HepG2 (cell line): ENCODE results near the gene DNAAF8. TPM values are rescaled to one million over a fixed set of nuclear protein-coding genes. Genes with fewer than 3 reads are reported as not detected.
A peak's percentile ranks its signal among the peaks of the same experiment; 100 is the strongest.

Experiments used
- ATAC-seq: fragments of 200-7000 bp; cut with Tn5 transposase; 3 replicates; pipeline ENCODE4 v1.9.1; 2020; ENCODE audit warnings: mild to moderate bottlenecking, moderate library complexity
- BruUV-seq: library from RNA; stranded (reverse); fragments of 400-500 nt; replicated peaks from 2 replicates; lab custom pipeline; 2021; lab: Mats Ljungman, UMichigan
- CTCF ChIA-PET: fragments of 300-600 bp; formaldehyde crosslinking; extraction: SDS; loops from one replicate; lab custom pipeline; 2021; ENCODE audit warnings: low total read pairs, inconsistent platforms, low intra/inter-chr PET ratio; lab: Yijun Ruan, JAX
- POLR2A ChIA-PET: fragments of 350-600 bp; sonication (Branson Sonifier 250); formaldehyde crosslinking; loops from one replicate; lab custom pipeline; 2020; ENCODE audit warnings: antibody characterized with exemption, inconsistent platforms; lab: Yijun Ruan, JAX
- DNase-seq: peaks from one replicate; pipeline ENCODE4 v3.0.0-alpha.2; 2015; ENCODE audit warnings: low spot score
- FAIRE-seq: peaks from 3 replicates; lab custom pipeline; 2011; peaks lifted over from hg19 to GRCh38; lab: Jason Lieb, UNC
- H2AFZ ChIP-seq: one replicate; pipeline ENCODE4 v1.6.1; 2011; ENCODE audit warnings: low read length, inconsistent platforms
- H3K27ac ChIP-seq: fragments of 300-600 bp; 3 replicates; pipeline ENCODE4 v1.8.0; 2011; ENCODE audit warnings: mixed run types, mild to moderate bottlenecking, mixed read lengths, low read length, inconsistent platforms; ENCODE audit not compliant: insufficient read depth; ENCODE audit errors: extremely low read length
- H3K27me3 ChIP-seq, 2 experiments: fragments of 200-600 bp in 1 of 2; 2 replicates in 1 of 2; 3 replicates in 1 of 2; pipeline versions ENCODE4 v1.6.0 to v1.8.0; 2011; ENCODE audit warnings: low read length in 2 of 2, mild to moderate bottlenecking in 2 of 2, moderate library complexity in 2 of 2, inconsistent platforms in 1 of 2; ENCODE audit not compliant: insufficient read depth in 2 of 2, control insufficient read depth in 1 of 2
- H3K36me3 ChIP-seq, 2 experiments: fragments of 200-600 bp in 1 of 2; replicated peaks in 1 of 2; 2 replicates in 1 of 2; 3 replicates in 1 of 2; pipeline versions ENCODE4 v1.5.1 to v1.8.0; 2011; ENCODE audit warnings: low read length in 2 of 2, inconsistent platforms in 1 of 2; ENCODE audit not compliant: insufficient read depth in 2 of 2, control insufficient read depth in 1 of 2
- H3K4me1 ChIP-seq: 2 replicates; pipeline ENCODE4 v1.5.1; 2012; ENCODE audit warnings: low read length, inconsistent platforms; ENCODE audit not compliant: insufficient read depth
- H3K4me2 ChIP-seq: 2 replicates; pipeline ENCODE4 v1.6.0; 2011; ENCODE audit warnings: low read depth, low read length, inconsistent platforms
- H3K4me3 ChIP-seq, 3 experiments: fragments of 200-600 bp in 1 of 3; sonication (generic), shearing (Covaris generic) in 1 of 3; replicated peaks in 1 of 3; 2 replicates each; pipeline ENCODE4 v1.5.1; 2011 to 2016; ENCODE audit warnings: low read length in 3 of 3, inconsistent platforms in 2 of 3, low read depth in 2 of 3, mild to moderate bottlenecking in 2 of 3, control low read depth in 1 of 3, mixed read lengths in 1 of 3; ENCODE audit not compliant: insufficient read depth in 1 of 3
- H3K79me2 ChIP-seq: one replicate; pipeline ENCODE4 v1.6.1; 2011; ENCODE audit warnings: low read length, inconsistent platforms; ENCODE audit not compliant: insufficient read depth
- H3K9ac ChIP-seq: 2 replicates; pipeline ENCODE4 v1.6.0; 2011; ENCODE audit warnings: mild to moderate bottlenecking, low read depth, low read length, inconsistent platforms; ENCODE audit not compliant: insufficient read depth
- H3K9me3 ChIP-seq: 2 replicates; pipeline ENCODE4 v1.5.1; 2012; ENCODE audit warnings: mild to moderate bottlenecking, low read length
- H4K20me1 ChIP-seq: 2 replicates; pipeline ENCODE4 v1.6.0; 2011; ENCODE audit warnings: inconsistent platforms, mild to moderate bottlenecking, low read length, moderate library complexity; ENCODE audit not compliant: insufficient read depth
- AGO2 ChIP-seq: fragments of 200-400 bp; formaldehyde crosslinking; optimal IDR thresholded peaks from 2 replicates; pipeline ENCODE3; 2017; ENCODE audit warnings: mild to moderate bottlenecking, low read depth, low read length, moderate library complexity
- HMGA1 ChIP-seq: sonication (generic); formaldehyde crosslinking; conservative IDR thresholded peaks from 2 replicates; pipeline ENCODE4 v1.4.0; 2020; ENCODE audit warnings: missing genetic modification reagents
- POLR2A ChIP-seq, 2 experiments: IDR thresholded peaks; 2 replicates each; pipeline ENCODE4 v1.6.1; 2011; ENCODE audit warnings: low read depth in 2 of 2, low read length in 2 of 2, mild to moderate bottlenecking in 1 of 2, moderate library complexity in 1 of 2; ENCODE audit not compliant: insufficient read depth in 1 of 2
- RBM22 ChIP-seq: fragments of 200-400 bp; formaldehyde crosslinking; optimal IDR thresholded peaks from 2 replicates; pipeline ENCODE3; 2017; ENCODE audit warnings: mild to moderate bottlenecking, low read length, moderate library complexity
- ZFX ChIP-seq: sonication (generic); formaldehyde crosslinking; IDR thresholded peaks from 2 replicates; pipeline ENCODE4 v1.4.0; 2020; ENCODE audit warnings: mild to moderate bottlenecking, low read depth, missing genetic modification reagents, moderate library complexity
- ZNF687 ChIP-seq: sonication (generic); formaldehyde crosslinking; IDR thresholded peaks from 2 replicates; pipeline ENCODE4 v1.5.1; 2020; ENCODE audit warnings: mild to moderate bottlenecking, missing genetic modification reagents, moderate library complexity
- ZUFSP ChIP-seq: sonication (generic); formaldehyde crosslinking; IDR thresholded peaks from 2 replicates; pipeline ENCODE4 v1.9.0; 2021; ENCODE audit warnings: missing genetic modification reagents, mild to moderate bottlenecking, borderline replicate concordance
- WGBS: methylation state at CpG from one replicate; pipeline ENCODE4 v1.1.6; 2017; ENCODE audit warnings: low lambda C conversion rate; 5-methylcytosine and 5-hydroxymethylcytosine counted together
- in situ Hi-C: cut with HindIII; loops from 2 replicates; pipeline ENCODE4 v1.10.0; 2017; ENCODE audit warnings: low pct_unique_long_range_greater_than_20kb; ENCODE audit not compliant: extremely low pct_ligation_motif_present
- intact Hi-C: fragments of 100-400 bp; cut with micrococcal nuclease; formaldehyde crosslinking; loops from one replicate; pipeline ENCODE4 v1.10.0; 2022; ENCODE audit not compliant: unreplicated experiment
- polyA plus RNA-seq, 8 experiments: library from polyadenylated mRNA; depleted of rRNA in 3 of 8; stranded (reverse) in 7 of 8; unstranded in 1 of 8; fragments of >200 nt; fragmentation: Illumina TruSeq in 4 of 8; extraction: Trizol in 4 of 8; gene quantifications; 2 replicates each; pipeline versions ENCODE4 v1.2.1 to v1.2.3, GENCODE V29; 2011 to 2016; ENCODE audit warnings: low read depth in 4 of 8, missing spikeins in 1 of 8, mixed read lengths in 1 of 8; ENCODE audit not compliant: insufficient read depth in 1 of 8
- total RNA-seq, 5 experiments: library from RNA; depleted of rRNA; stranded (reverse); fragments of >200 nt; fragmentation: Illumina TruSeq; extraction: Trizol; gene quantifications; 2 replicates each; pipeline ENCODE4 v1.2.3, GENCODE V29; 2016; ENCODE audit warnings: low read depth in 1 of 5

The DNAAF8 gene
- total and polyA plus RNA-seq, 2 of the 13 experiments (the other 11 are each of a cell fraction or from before 2014, with no cell fraction given) = 0.44 TPM; not detected in 1

GRCh38 chr16:4697848-4698291 lies 36.5 kb upstream of the DNAAF8 start:
- Histone ChIP-seq H3K79me2 (peaks cover 3% of the 10 kb centered on the region), H2AFZ (no peak overlapping the region), H3K4me3 (no peak overlapping the region), H3K4me1 (peaks cover 38% of the 10 kb centered on the region), H4K20me1 (no peaks in the 10 kb centered on the region), H3K27ac (peak overlapping the region; percentile 31), H3K9ac (no peak overlapping the region), H3K36me3 (peaks cover 29 to 55% of the 10 kb centered on the region in 2 experiments), H3K4me2 (no peak overlapping the region), H3K9me3 (no peaks in the 10 kb centered on the region), H3K27me3 (no peaks in the 10 kb centered on the region)
- ChIA-PET CTCF (no interaction called here), POLR2A (interaction anchor here (1.3 to 1.4 kb wide), 2 partner anchors 71 to 82 kb away, joined by 3 read pairs; no protein-coding TSS in a partner anchor)
- BruUV-seq = no TSS peak
- no peak for FAIRE-seq
- in situ Hi-C loops (no loop called here), intact Hi-C loops (no loop called here)
- no peak for ATAC-seq
- peak; percentile 33 for TF ChIP-seq RBM22
- peak; percentile 36 for TF ChIP-seq AGO2
- peak in 1 of 2 experiments; percentile 7; a peak in 1 of 4 replicates for TF ChIP-seq POLR2A (IDR thresholded peaks at IDR 0.05; ENCODE audit: insufficient read depth in 1 of 2, low read depth in 2 of 2, low read length in 2 of 2)
- peak; percentile 8; the same call in 1 of the 2 replicates for TF ChIP-seq ZNF687 (CRISPR knock-in tag)
- no peak for TF ChIP-seq HMGA1
- 0 out of 2 replicates have a peak, but pooled peaks have one; percentile 10 for TF ChIP-seq ZFX (CRISPR knock-in tag)
- no peak for TF ChIP-seq ZUFSP
- DNase-seq = no peak
- 81% methylated on average over 4 of the region's 9 CpGs for WGBS
